ENCODE data around the gene CDKAL1.

The CDKAL1 gene

DNA sequence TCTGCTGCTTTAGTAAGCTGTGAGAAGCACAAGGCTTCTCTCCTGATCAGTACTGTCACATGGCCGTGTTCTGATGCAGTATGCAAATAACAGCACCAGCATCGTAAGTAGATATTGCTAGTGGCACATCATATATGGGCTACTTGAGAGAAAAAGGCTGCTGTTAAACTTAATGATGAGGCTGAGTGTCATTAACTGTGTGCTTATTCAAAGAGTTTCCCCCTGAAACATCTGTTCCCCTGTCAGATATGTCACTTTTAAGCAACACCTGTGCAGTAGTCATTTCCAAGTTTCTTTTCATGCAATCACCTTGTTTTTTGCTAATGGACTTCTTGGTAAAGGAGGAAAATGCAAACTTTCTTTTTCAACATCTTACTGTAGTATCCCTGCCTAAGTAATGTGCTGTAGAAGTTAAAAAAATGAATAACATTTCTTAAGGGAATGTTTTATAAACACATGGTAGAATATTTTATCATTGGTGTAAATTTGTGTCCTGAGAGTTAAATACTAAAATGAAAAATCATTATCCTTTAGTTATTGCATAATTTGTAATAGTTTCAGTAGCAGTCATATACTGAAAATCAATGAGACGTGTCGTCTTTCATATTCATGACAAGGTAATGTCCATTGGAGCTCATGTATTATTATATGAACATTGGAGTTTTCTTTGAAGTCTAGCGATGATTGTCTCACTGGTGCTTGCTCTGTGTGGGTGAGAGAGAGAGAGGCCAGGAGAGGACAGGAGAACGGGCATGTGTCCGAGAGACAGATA lies 366.3 kb downstream of the CDKAL1 start:
- Histone ChIP-seq H3K9ac (ENCODE audit: low read depth, low read length) (no peak overlapping the region), H3K27ac (ENCODE audit: low read depth, low read length) (no peak overlapping the region), H3K36me3 (ENCODE audit: control insufficient read depth, insufficient read depth, low read length) (no peaks in the 10 kb centered on the region), H3K27me3 (ENCODE audit: control insufficient read depth, insufficient read depth, low read length) (no peaks in the 10 kb centered on the region), H3K4me1 (ENCODE audit: control insufficient read depth, insufficient read depth, low read length) (0 out of 2 replicates have a peak, but pooled peaks cover 4% of the 10 kb centered on the region), H3K4me3 (ENCODE audit: low read depth, low read length) (no peak overlapping the region), H3K9me3 (ENCODE audit: control insufficient read depth, insufficient read depth, low read length) (no peaks in the 10 kb centered on the region)

DNA sequence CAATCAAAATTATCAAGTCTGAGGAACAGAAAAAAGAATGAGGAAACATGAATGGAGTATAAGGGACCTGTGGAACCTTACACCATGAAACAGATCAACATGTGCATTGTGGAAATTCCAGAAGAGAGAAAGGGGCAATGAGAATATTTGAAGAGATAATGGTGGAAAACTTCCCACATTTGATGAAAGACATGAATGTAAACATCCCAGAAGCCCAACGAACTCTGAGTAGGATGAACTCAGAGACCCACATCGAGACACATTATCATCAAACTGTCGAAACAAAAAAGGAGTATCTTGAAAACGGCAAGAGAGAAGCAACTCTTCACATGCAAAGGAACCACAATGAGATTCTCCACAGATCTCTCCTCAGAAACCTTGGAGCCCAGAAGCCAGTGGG lies 371.1 kb downstream of the CDKAL1 start:
- Histone ChIP-seq H3K36me3 (ENCODE audit: control insufficient read depth, insufficient read depth, low read length) (no peaks in the 10 kb centered on the region), H3K27ac (ENCODE audit: low read depth, low read length) (no peak overlapping the region), H3K27me3 (ENCODE audit: control insufficient read depth, insufficient read depth, low read length) (no peaks in the 10 kb centered on the region), H3K4me3 (ENCODE audit: low read depth, low read length) (no peak overlapping the region), H3K4me1 (ENCODE audit: control insufficient read depth, insufficient read depth, low read length) (0 out of 2 replicates have a peak, but pooled peaks cover 6% of the 10 kb centered on the region), H3K9me3 (ENCODE audit: control insufficient read depth, insufficient read depth, low read length) (no peaks in the 10 kb centered on the region), H3K9ac (ENCODE audit: low read depth, low read length) (no peak overlapping the region)

DNA sequence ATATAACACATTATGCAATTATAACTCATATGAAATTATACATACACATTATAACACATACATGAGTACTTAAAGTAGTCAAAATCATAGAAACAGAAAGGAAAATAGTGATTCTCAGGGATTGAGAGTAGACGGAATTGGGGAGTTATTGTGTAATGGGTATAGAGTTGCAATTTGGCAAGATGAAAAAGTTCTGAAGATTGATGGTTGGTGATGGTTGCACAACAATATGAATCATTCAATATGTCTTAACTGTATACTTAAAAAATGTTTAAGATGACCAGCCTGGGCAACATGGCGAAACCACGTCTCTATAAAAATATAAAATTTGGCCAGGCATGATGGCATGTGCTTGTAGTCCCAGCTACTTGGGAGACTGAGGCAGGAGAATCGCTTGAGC lies 372.7 kb downstream of the CDKAL1 start:
- Histone ChIP-seq H3K36me3 (ENCODE audit: control insufficient read depth, insufficient read depth, low read length) (no peaks in the 10 kb centered on the region), H3K4me3 (ENCODE audit: low read depth, low read length) (no peak overlapping the region), H3K9me3 (ENCODE audit: control insufficient read depth, insufficient read depth, low read length) (no peaks in the 10 kb centered on the region), H3K27me3 (ENCODE audit: control insufficient read depth, insufficient read depth, low read length) (no peaks in the 10 kb centered on the region), H3K4me1 (ENCODE audit: control insufficient read depth, insufficient read depth, low read length) (peaks cover 18% of the 10 kb centered on the region), H3K27ac (ENCODE audit: low read depth, low read length) (no peak overlapping the region), H3K9ac (ENCODE audit: low read depth, low read length) (no peak overlapping the region)

DNA sequence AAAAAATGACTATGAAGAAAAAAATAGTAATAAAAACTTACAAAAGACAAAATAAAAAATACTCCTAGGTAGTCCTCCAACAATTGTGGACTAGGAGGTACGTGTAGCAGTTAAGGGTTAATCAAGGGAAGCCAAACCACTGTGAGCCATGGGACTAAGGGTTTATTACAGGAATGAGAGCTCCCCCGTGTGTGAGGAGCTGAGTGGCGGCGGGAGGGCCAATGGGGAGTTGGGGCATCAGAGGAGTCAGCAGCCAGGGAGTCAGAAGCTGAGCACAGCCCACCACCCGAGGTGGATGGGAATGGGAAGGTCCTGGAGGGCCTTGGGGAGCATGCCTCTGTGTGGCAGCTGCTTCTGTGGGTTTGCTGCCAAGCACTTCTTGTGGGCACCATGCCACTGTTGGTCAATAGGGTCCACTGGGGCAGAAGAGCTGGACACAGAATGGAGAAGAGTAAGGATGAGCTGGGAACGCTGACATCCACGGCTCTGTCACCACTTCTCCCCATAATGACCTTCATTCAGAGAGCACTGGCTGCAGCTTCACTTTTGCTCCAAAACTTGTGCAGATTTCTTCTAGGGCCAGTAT lies 373.3 kb downstream of the CDKAL1 start:
- Histone ChIP-seq H3K9ac (ENCODE audit: low read depth, low read length) (no peak overlapping the region), H3K4me3 (ENCODE audit: low read depth, low read length) (no peak overlapping the region), H3K9me3 (ENCODE audit: control insufficient read depth, insufficient read depth, low read length) (no peaks in the 10 kb centered on the region), H3K27ac (ENCODE audit: low read depth, low read length) (no peak overlapping the region), H3K36me3 (ENCODE audit: control insufficient read depth, insufficient read depth, low read length) (no peaks in the 10 kb centered on the region), H3K27me3 (ENCODE audit: control insufficient read depth, insufficient read depth, low read length) (no peaks in the 10 kb centered on the region), H3K4me1 (ENCODE audit: control insufficient read depth, insufficient read depth, low read length) (peaks cover 18% of the 10 kb centered on the region)

DNA sequence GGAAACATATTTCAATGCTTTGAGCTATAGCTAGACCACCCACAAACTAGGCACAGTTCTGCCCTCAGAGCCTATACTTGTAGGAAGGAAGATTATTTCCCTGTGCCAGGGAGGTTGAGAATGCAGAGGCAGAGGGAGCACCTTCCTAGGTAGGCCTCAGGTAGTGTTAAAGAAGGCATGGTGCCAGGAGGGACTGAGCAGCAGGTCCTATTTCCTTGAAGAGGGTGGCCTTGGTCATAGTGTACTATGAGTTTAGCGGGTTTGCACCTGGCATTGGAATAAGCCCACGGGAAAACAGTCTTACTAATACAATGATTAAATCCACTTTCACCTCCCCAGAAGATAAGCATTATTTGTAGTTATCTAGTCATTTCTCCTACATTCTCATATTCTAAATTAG lies 375.4 kb downstream of the CDKAL1 start:
- no peaks in the 10 kb centered on the region for H3K36me3 ChIP-seq (ENCODE audit: control insufficient read depth, insufficient read depth, low read length)
- no peak overlapping the region for H3K9ac ChIP-seq (ENCODE audit: low read depth, low read length)
- no peaks in the 10 kb centered on the region for H3K27me3 ChIP-seq (ENCODE audit: control insufficient read depth, insufficient read depth, low read length)
- H3K9me3 ChIP-seq (ENCODE audit: control insufficient read depth, insufficient read depth, low read length), result no peaks in the 10 kb centered on the region
- H3K4me3 ChIP-seq (ENCODE audit: low read depth, low read length), result no peak overlapping the region
- no peak overlapping the region for H3K27ac ChIP-seq (ENCODE audit: low read depth, low read length)
- H3K4me1 ChIP-seq (ENCODE audit: control insufficient read depth, insufficient read depth, low read length), result peaks cover 18% of the 10 kb centered on the region

DNA sequence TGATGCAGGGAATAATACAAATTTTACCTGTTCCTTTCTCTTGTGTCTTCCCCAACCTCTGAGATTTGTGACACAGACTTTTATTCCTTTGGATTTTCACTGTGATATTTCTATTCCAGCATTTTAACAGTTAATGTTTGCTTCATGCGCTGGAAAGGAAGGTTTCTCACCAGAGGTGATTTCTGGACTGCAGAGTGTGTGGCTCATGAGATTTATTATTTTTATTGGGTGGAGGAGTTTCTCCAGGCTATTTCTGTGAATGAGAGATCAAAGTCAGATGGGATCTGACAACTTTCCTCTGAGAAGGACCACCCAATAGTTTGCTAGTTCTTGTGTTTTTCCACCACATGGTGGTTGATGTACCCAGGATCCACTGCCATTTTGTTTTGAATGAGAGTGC lies 377.5 kb downstream of the CDKAL1 start:
- Histone ChIP-seq H3K9ac (ENCODE audit: low read depth, low read length) (no peak overlapping the region), H3K36me3 (ENCODE audit: control insufficient read depth, insufficient read depth, low read length) (no peaks in the 10 kb centered on the region), H3K27me3 (ENCODE audit: control insufficient read depth, insufficient read depth, low read length) (no peaks in the 10 kb centered on the region), H3K27ac (ENCODE audit: low read depth, low read length) (no peak overlapping the region), H3K9me3 (ENCODE audit: control insufficient read depth, insufficient read depth, low read length) (peaks cover 10% of the 10 kb centered on the region; the same call in 1 of the 2 replicates), H3K4me1 (ENCODE audit: control insufficient read depth, insufficient read depth, low read length) (peaks cover 12% of the 10 kb centered on the region), H3K4me3 (ENCODE audit: low read depth, low read length) (no peak overlapping the region)

DNA sequence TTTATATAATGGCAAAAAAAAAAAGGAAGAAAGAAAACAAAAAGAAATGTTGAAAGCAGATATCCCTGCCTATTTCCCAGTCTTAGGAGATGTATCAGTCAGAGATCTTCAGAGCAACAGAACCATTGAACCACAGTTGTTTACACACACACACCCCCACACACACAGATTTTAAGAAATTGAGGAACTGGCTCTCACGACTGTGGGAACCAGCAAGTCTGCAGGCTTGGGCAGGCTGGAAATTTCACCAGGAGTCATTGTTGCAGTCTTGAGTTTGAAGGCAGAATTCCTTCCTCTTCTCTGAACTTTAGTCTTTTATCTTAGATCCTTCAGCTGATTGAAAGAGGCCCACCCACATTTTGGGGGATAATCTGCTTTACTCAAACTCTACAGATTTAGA lies 380.9 kb downstream of the CDKAL1 start:
- Histone ChIP-seq H3K4me3 (ENCODE audit: low read depth, low read length) (no peak overlapping the region), H3K9ac (ENCODE audit: low read depth, low read length) (no peak overlapping the region), H3K9me3 (ENCODE audit: control insufficient read depth, insufficient read depth, low read length) (peaks cover 10% of the 10 kb centered on the region; the same call in 1 of the 2 replicates), H3K4me1 (ENCODE audit: control insufficient read depth, insufficient read depth, low read length) (peaks cover 21% of the 10 kb centered on the region), H3K27me3 (ENCODE audit: control insufficient read depth, insufficient read depth, low read length) (no peaks in the 10 kb centered on the region), H3K36me3 (ENCODE audit: control insufficient read depth, insufficient read depth, low read length) (no peaks in the 10 kb centered on the region), H3K27ac (ENCODE audit: low read depth, low read length) (no peak overlapping the region)

DNA sequence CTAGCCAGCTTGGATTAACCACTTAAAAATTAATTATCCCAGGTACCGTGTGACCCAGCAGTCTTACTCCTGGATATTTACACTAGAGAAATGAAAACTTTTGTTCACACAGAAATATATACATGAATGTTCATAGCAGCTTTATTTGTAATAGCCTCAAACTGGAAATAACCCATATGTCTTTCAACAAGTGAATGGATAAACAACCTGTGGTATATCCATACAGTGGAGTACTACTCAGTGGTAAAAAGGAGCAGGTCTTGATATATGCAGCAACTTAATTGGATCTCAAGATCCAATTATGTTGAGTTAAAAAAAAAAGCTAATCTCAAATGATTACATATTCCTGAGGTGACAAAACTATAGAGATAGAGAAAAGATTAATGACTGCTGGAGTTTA lies 381.4 kb downstream of the CDKAL1 start:
- peaks cover 10% of the 10 kb centered on the region; the same call in 1 of the 2 replicates for H3K9me3 ChIP-seq (ENCODE audit: control insufficient read depth, insufficient read depth, low read length)

DNA sequence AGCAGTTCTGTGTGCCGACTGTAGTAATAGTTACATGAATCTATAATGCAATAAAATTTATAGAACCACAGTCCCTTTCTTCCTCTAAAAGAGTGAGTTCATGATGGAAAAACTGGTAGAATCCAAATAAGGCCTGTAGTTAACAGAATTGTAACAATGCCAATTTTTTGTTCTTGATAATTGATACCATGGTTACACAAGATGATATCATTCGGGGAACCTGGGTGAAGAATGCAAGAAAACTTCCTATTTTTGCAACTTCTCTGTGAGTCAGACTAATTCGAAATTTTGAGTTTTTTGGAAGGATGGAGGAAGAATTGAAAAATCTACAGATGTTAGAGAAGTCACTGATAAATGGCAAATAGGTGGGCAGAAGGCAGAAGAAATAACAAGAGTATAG lies 381.8 kb downstream of the CDKAL1 start:
- H3K36me3 ChIP-seq (ENCODE audit: control insufficient read depth, insufficient read depth, low read length), result no peaks in the 10 kb centered on the region
- no peak overlapping the region for H3K27ac ChIP-seq (ENCODE audit: low read depth, low read length)
- peaks cover 10% of the 10 kb centered on the region; the same call in 1 of the 2 replicates for H3K9me3 ChIP-seq (ENCODE audit: control insufficient read depth, insufficient read depth, low read length)
- no peak overlapping the region for H3K4me3 ChIP-seq (ENCODE audit: low read depth, low read length)
- no peaks in the 10 kb centered on the region for H3K27me3 ChIP-seq (ENCODE audit: control insufficient read depth, insufficient read depth, low read length)
- peaks cover 18% of the 10 kb centered on the region for H3K4me1 ChIP-seq (ENCODE audit: control insufficient read depth, insufficient read depth, low read length)
- no peak overlapping the region for H3K9ac ChIP-seq (ENCODE audit: low read depth, low read length)

More for the DNA sequence above, 381.4 kb downstream of the CDKAL1 start:
- Histone ChIP-seq H3K4me3 (ENCODE audit: low read depth, low read length) (no peak overlapping the region), H3K9ac (ENCODE audit: low read depth, low read length) (no peak overlapping the region), H3K27ac (ENCODE audit: low read depth, low read length) (no peak overlapping the region), H3K4me1 (ENCODE audit: control insufficient read depth, insufficient read depth, low read length) (peaks cover 22% of the 10 kb centered on the region), H3K27me3 (ENCODE audit: control insufficient read depth, insufficient read depth, low read length) (no peaks in the 10 kb centered on the region), H3K36me3 (ENCODE audit: control insufficient read depth, insufficient read depth, low read length) (no peaks in the 10 kb centered on the region)

DNA sequence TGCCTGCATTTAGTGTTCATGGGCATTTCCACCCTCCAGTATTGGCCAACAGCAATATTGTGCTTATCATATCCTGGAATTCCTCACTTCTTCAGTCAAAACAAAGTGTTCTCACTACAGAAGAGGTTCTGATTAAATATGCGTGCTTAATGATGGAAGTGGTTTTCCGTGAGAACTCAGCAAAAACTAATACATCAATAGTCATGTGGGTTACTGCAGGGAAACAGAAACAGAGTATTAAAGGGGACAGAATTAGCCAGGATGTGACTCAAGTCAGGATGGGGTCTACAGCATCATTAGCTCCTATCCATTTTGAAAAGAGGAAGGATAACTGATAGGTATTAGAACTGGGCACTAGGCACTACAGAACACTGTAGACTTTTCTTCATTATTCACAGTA lies 384.6 kb downstream of the CDKAL1 start:
- Histone ChIP-seq H3K27me3 (ENCODE audit: control insufficient read depth, insufficient read depth, low read length) (no peaks in the 10 kb centered on the region), H3K4me1 (ENCODE audit: control insufficient read depth, insufficient read depth, low read length) (peaks cover 10% of the 10 kb centered on the region), H3K9me3 (ENCODE audit: control insufficient read depth, insufficient read depth, low read length) (peaks cover 10% of the 10 kb centered on the region; the same call in 1 of the 2 replicates), H3K9ac (ENCODE audit: low read depth, low read length) (no peak overlapping the region), H3K4me3 (ENCODE audit: low read depth, low read length) (no peak overlapping the region), H3K27ac (ENCODE audit: low read depth, low read length) (no peak overlapping the region), H3K36me3 (ENCODE audit: control insufficient read depth, insufficient read depth, low read length) (no peaks in the 10 kb centered on the region)

DNA sequence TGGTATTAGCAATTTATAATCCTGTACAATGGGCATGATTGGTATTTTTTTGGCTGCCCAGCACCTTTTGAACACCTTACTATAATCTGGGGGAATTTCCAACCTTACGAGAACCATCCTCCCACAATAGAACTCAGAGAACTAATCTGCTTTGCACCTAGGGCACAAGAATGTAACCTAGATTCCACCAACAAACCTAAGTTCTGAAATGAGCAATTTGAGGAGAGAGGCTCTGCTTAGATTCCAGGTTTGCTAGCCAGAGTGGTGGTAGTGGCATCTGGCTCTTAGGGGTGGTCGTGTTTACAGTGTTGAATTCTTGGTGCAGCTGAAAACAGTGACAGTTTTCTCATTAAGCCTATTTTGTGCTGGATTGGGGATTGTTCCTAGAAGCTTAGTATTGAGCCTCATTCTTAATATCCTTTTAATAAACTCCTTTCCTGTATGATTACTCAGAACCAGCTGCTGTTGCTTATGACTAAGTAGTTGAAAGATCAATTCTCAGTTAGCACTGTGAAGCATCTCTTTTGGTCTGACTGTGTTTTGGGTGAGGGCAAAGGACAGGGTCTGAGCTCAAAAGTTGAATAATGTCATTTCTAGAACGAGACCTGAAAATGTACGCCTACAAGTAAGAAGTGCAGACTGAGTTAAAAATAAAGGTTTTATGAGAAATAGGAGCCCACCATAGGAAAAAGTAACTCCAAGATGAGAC lies 385.6 kb downstream of the CDKAL1 start:
- no peaks in the 10 kb centered on the region for H3K36me3 ChIP-seq (ENCODE audit: control insufficient read depth, insufficient read depth, low read length)
- H3K4me1 ChIP-seq (ENCODE audit: control insufficient read depth, insufficient read depth, low read length), result peaks cover 10% of the 10 kb centered on the region
- H3K4me3 ChIP-seq (ENCODE audit: low read depth, low read length), result no peak overlapping the region
- no peak overlapping the region for H3K9ac ChIP-seq (ENCODE audit: low read depth, low read length)
- H3K27ac ChIP-seq (ENCODE audit: low read depth, low read length), result no peak overlapping the region
- peaks cover 10% of the 10 kb centered on the region; the same call in 1 of the 2 replicates for H3K9me3 ChIP-seq (ENCODE audit: control insufficient read depth, insufficient read depth, low read length)
- no peaks in the 10 kb centered on the region for H3K27me3 ChIP-seq (ENCODE audit: control insufficient read depth, insufficient read depth, low read length)

All from HUES48 (cell line).